Measurements from ENCODE around the gene ADAD1. TPM values are rescaled to one million over a fixed set of nuclear protein-coding genes. Genes with fewer than 3 reads are reported as not detected.

The ADAD1 gene
- total and polyA plus RNA-seq, 2 experiments from 2014 or later = not detected

- H2AFZ ChIP-seq = no peak overlapping the region
- no peaks in the 10 kb centered on the region for H3K36me3 ChIP-seq (replicated peaks; ENCODE audit: insufficient read depth, low read depth)
- H3K79me2 ChIP-seq = no peaks in the 10 kb centered on the region
- no peaks in the 10 kb centered on the region for H3K9me2 ChIP-seq (replicated peaks; ENCODE audit: insufficient read depth)
- H3K27ac ChIP-seq = no peak overlapping the region
- H3K4me1 ChIP-seq (ENCODE audit: insufficient read depth) = no peaks in the 10 kb centered on the region
- H3K9me3 ChIP-seq (ENCODE audit: low read depth) = no peaks in the 10 kb centered on the region
- no peak for DNase-seq (ENCODE audit: low spot score)
- no peaks in the 10 kb centered on the region for H4K20me1 ChIP-seq (ENCODE audit: insufficient read depth, poor library complexity, severe bottlenecking)
- WGBS (ENCODE audit: low lambda C conversion rate, missing lambda C conversion rate) = 92% methylated on average over 3 of the region's 3 CpGs
- no peaks in the 10 kb centered on the region for H3K27me3 ChIP-seq
- no peak overlapping the region for H3K4me3 ChIP-seq
- H3K4me2 ChIP-seq = no peak overlapping the region
- TF ChIP-seq CTCF (IDR thresholded peaks at IDR 0.05; ENCODE audit: poor library complexity) (no peak), EZH2phosphoT487 (IDR thresholded peaks at IDR 0.05; ENCODE audit: low read depth, severe bottlenecking, unreplicated experiment) (no peak), EZH2 (IDR thresholded peaks at IDR 0.05; ENCODE audit: borderline replicate concordance) (no peak)
Observed at GRCh38 chr4:122475233-122475632, 96.4 kb downstream of the ADAD1 start.

GRCh38 chr4:122476126-122476525, 97.3 kb downstream of the ADAD1 start:
- Histone ChIP-seq H4K20me1 (ENCODE audit: insufficient read depth, poor library complexity, severe bottlenecking) (no peaks in the 10 kb centered on the region), H3K9me2 (replicated peaks; ENCODE audit: insufficient read depth) (no peaks in the 10 kb centered on the region), H3K27me3 (no peaks in the 10 kb centered on the region), H3K36me3 (replicated peaks; ENCODE audit: insufficient read depth, low read depth) (no peaks in the 10 kb centered on the region), H3K27ac (no peak overlapping the region), H3K79me2 (no peaks in the 10 kb centered on the region), H3K4me1 (ENCODE audit: insufficient read depth) (no peaks in the 10 kb centered on the region), H3K9me3 (ENCODE audit: low read depth) (no peaks in the 10 kb centered on the region), H3K4me2 (no peak overlapping the region), H3K4me3 (no peak overlapping the region), H2AFZ (no peak overlapping the region)
- no peak for DNase-seq (ENCODE audit: low spot score)
- WGBS (ENCODE audit: low lambda C conversion rate, missing lambda C conversion rate) = 71% methylated on average over 1 of the region's 1 CpG
- no peak for TF ChIP-seq EZH2 (IDR thresholded peaks at IDR 0.05; ENCODE audit: borderline replicate concordance)
- TF ChIP-seq EZH2phosphoT487 (IDR thresholded peaks at IDR 0.05; ENCODE audit: low read depth, severe bottlenecking, unreplicated experiment) = no peak
- no peak for TF ChIP-seq CTCF (IDR thresholded peaks at IDR 0.05; ENCODE audit: poor library complexity)

- H3K27me3 ChIP-seq = no peaks in the 10 kb centered on the region
- TF ChIP-seq CTCF (IDR thresholded peaks at IDR 0.05; ENCODE audit: poor library complexity) = no peak
- TF ChIP-seq EZH2 (IDR thresholded peaks at IDR 0.05; ENCODE audit: borderline replicate concordance) = no peak
- no peak for TF ChIP-seq EZH2phosphoT487 (IDR thresholded peaks at IDR 0.05; ENCODE audit: low read depth, severe bottlenecking, unreplicated experiment)
- no peaks in the 10 kb centered on the region for H3K79me2 ChIP-seq
- DNase-seq (ENCODE audit: low spot score) = no peak
- H3K4me3 ChIP-seq = no peak overlapping the region
- no peaks in the 10 kb centered on the region for H3K9me3 ChIP-seq (ENCODE audit: low read depth)
- no peaks in the 10 kb centered on the region for H4K20me1 ChIP-seq (ENCODE audit: insufficient read depth, poor library complexity, severe bottlenecking)
- no peaks in the 10 kb centered on the region for H3K36me3 ChIP-seq (replicated peaks; ENCODE audit: insufficient read depth, low read depth)
- H3K27ac ChIP-seq = no peak overlapping the region
- no peak overlapping the region for H2AFZ ChIP-seq
- no peak overlapping the region for H3K4me2 ChIP-seq
- H3K9me2 ChIP-seq (replicated peaks; ENCODE audit: insufficient read depth) = no peaks in the 10 kb centered on the region
- 92% methylated on average over 1 of the region's 1 CpG for WGBS (ENCODE audit: low lambda C conversion rate, missing lambda C conversion rate)
- H3K4me1 ChIP-seq (ENCODE audit: insufficient read depth) = no peaks in the 10 kb centered on the region
Observed at GRCh38 chr4:122476745-122477144, 97.9 kb downstream of the ADAD1 start.

Other genes with a start within 250 kb of the ADAD1 start
- gene BLTP1, start 226.7 kb upstream of the ADAD1 start, total RNA-seq = 70.2 and 82.3 TPM in 2 replicates
- 7.7 and 10.2 TPM in 2 replicates for gene BLTP1, start 226.7 kb upstream of the ADAD1 start, polyA plus RNA-seq
- not detected in 2 replicates for gene IL2, start 77.7 kb downstream of the ADAD1 start, total RNA-seq
- not detected in 2 replicates for gene IL2, start 77.7 kb downstream of the ADAD1 start, polyA plus RNA-seq
- not detected in 2 replicates for gene IL21, start 242.1 kb downstream of the ADAD1 start, total RNA-seq
- not detected in 2 replicates for gene IL21, start 242.1 kb downstream of the ADAD1 start, polyA plus RNA-seq

Measured in hepatocyte (in vitro differentiated cells).